ENCODE measurements around the gene CREM. TPM values are rescaled to one million over a fixed set of nuclear protein-coding genes. Genes with fewer than 3 reads are reported as not detected.

The CREM gene
- polyA plus RNA-seq, 1 of the 3 experiments (the other 2 are of a cell fraction): 41.4 TPM

GRCh38 chr10:35132727-35133126 is 6.1 kb downstream of the CREM start:
- 94% methylated on average over 2 of the region's 2 CpGs for WGBS (ENCODE audit: low lambda C conversion rate)
- ChIA-PET CTCF (interaction anchor here (0.9 to 1.9 kb wide), 3 partner anchors 12 to 85 kb away, joined by 3 to 7 read pairs (median 3); no protein-coding TSS in a partner anchor), POLR2A (no interaction called here)

DNA sequence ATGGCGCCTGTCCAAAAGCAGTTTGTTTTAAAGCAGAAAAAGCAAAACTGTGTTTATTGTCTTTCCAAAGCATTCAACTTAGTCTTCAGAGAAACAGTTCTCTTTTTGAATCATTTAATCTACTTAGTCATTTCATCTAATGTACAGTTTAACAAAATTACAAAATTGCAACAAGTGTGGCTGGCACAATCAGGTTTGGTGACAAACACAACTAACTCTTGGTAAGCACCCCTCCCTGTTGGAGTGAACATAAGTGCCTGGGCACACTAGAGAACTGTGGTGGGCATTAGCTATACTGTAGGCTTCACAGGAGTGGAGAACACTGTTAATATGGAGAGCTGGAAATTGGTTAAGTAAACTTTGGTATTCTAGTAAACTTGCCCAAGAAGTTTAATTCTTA is 6.9 kb downstream of the CREM start:
- 0 out of 2 replicates have a peak, but pooled peaks cover 3% of the 10 kb centered on the region for H3K9me2 ChIP-seq
- H3K4me1 ChIP-seq (ENCODE audit: control insufficient read depth in 1 of 2, insufficient read depth in 2 of 2, low read depth in 1 of 2, low read length in 1 of 2): peaks cover 0 to 17% of the 10 kb centered on the region in 2 experiments; a peak in 2 of 4 replicates
- no peak overlapping the region for H3K4me3 ChIP-seq (ENCODE audit: low read depth in 2 of 2, low read length in 1 of 2)
- H3K36me3 ChIP-seq (replicated peaks in 1 of 2; ENCODE audit: control insufficient read depth in 1 of 2, insufficient read depth in 2 of 2, low read length in 1 of 2): no peaks in the 10 kb centered on the region
- H3K27me3 ChIP-seq (ENCODE audit: insufficient read depth): no peaks in the 10 kb centered on the region
- H3F3A ChIP-seq (replicated peaks; ENCODE audit: insufficient read depth): peaks cover 10% of the 10 kb centered on the region
- no peak overlapping the region for H2AFZ ChIP-seq (ENCODE audit: low read depth)
- POLR2A ChIA-PET: no interaction called here
- H3K9me3 ChIP-seq: no peaks in the 10 kb centered on the region
- no peak overlapping the region for H3K4me2 ChIP-seq
- 95% methylated on average over 1 of the region's 1 CpG for WGBS (ENCODE audit: low lambda C conversion rate)
- H3K79me2 ChIP-seq (ENCODE audit: insufficient read depth): peaks cover 50% of the 10 kb centered on the region
- H4K20me1 ChIP-seq (ENCODE audit: insufficient read depth): no peaks in the 10 kb centered on the region
- H3K27ac ChIP-seq (ENCODE audit: low read depth in 2 of 2, low read length in 1 of 2): no peak overlapping the region
- CTCF ChIA-PET: interaction anchor here (1.9 kb wide), 1 partner anchor 13 kb away, joined by 7 read pairs; no protein-coding TSS in a partner anchor
- no peak for TF ChIP-seq EP300 (IDR thresholded peaks at IDR 0.05; ENCODE audit: borderline replicate concordance in 1 of 2, low read depth in 1 of 2, low read length in 1 of 2)
- no peak for TF ChIP-seq GATA2 (CRISPR knock-in tag; IDR thresholded peaks at IDR 0.05)
- TF ChIP-seq EZH2phosphoT487 (IDR thresholded peaks at IDR 0.05; ENCODE audit: borderline replicate concordance, low read depth): no peak
- TF ChIP-seq NFIC (IDR thresholded peaks at IDR 0.05; ENCODE audit: borderline replicate concordance): no peak
- no peak for TF ChIP-seq RXRA (IDR thresholded peaks at IDR 0.05; ENCODE audit: borderline replicate concordance, low read depth)
- TF ChIP-seq FOXJ3 (CRISPR knock-in tag; IDR thresholded peaks at IDR 0.05): no peak
- no peak for TF ChIP-seq TCF12 (IDR thresholded peaks at IDR 0.05)
- no peak for TF ChIP-seq CHD2 (IDR thresholded peaks at IDR 0.05; ENCODE audit: low read length, partially characterized antibody)
- TF ChIP-seq, protein P1, sequence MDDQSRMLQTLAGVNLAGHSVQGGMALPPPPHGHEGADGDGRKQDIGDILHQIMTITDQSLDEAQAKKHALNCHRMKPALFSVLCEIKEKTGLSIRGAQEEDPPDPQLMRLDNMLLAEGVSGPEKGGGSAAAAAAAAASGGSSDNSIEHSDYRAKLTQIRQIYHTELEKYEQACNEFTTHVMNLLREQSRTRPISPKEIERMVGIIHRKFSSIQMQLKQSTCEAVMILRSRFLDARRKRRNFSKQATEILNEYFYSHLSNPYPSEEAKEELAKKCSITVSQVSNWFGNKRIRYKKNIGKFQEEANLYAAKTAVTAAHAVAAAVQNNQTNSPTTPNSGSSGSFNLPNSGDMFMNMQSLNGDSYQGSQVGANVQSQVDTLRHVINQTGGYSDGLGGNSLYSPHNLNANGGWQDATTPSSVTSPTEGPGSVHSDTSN (IDR thresholded peaks at IDR 0.05): no peak
- TF ChIP-seq, protein P2, sequence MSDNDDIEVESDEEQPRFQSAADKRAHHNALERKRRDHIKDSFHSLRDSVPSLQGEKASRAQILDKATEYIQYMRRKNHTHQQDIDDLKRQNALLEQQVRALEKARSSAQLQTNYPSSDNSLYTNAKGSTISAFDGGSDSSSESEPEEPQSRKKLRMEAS (IDR thresholded peaks at IDR 0.05; ENCODE audit: low read depth): no peak
- no peak for TF ChIP-seq SIN3A (IDR thresholded peaks at IDR 0.05; ENCODE audit: borderline replicate concordance, low read depth, low read length)
- TF ChIP-seq POLR2AphosphoS5 (IDR thresholded peaks at IDR 0.05; ENCODE audit: low read depth, low read length): no peak
- TF ChIP-seq, protein P3, sequence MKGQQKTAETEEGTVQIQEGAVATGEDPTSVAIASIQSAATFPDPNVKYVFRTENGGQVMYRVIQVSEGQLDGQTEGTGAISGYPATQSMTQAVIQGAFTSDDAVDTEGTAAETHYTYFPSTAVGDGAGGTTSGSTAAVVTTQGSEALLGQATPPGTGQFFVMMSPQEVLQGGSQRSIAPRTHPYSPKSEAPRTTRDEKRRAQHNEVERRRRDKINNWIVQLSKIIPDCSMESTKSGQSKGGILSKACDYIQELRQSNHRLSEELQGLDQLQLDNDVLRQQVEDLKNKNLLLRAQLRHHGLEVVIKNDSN (IDR thresholded peaks at IDR 0.05; ENCODE audit: borderline replicate concordance, low read depth): no peak
- no peak for TF ChIP-seq ELF1 (IDR thresholded peaks at IDR 0.05)
- TF ChIP-seq NRF1 (IDR thresholded peaks at IDR 0.05; ENCODE audit: low read depth, low read length): no peak
- no peak for TF ChIP-seq YY1 (IDR thresholded peaks at IDR 0.05; ENCODE audit: low read depth)
- no peak for TF ChIP-seq RAD21 (IDR thresholded peaks at IDR 0.05; ENCODE audit: low read length)
- TF ChIP-seq RCOR1 (IDR thresholded peaks at IDR 0.05; ENCODE audit: low read length): no peak
- TF ChIP-seq FOXM1 (IDR thresholded peaks at IDR 0.05; ENCODE audit: low read depth): no peak
- no peak for TF ChIP-seq SMC3 (IDR thresholded peaks at IDR 0.05; ENCODE audit: low read depth, low read length)
- no peak overlapping the region for H3K9ac ChIP-seq
- DNase-seq: no peak

More at GRCh38 chr10:35132727-35133126, 6.1 kb downstream of the CREM start:
- H3K9me2 ChIP-seq: no peaks in the 10 kb centered on the region
- no peak for DNase-seq
- no peak overlapping the region for H3K4me2 ChIP-seq
- H3K36me3 ChIP-seq (replicated peaks in 1 of 2; ENCODE audit: control insufficient read depth in 1 of 2, insufficient read depth in 2 of 2, low read length in 1 of 2): no peaks in the 10 kb centered on the region
- peaks cover 12% of the 10 kb centered on the region for H3F3A ChIP-seq (replicated peaks; ENCODE audit: insufficient read depth)
- H2AFZ ChIP-seq (ENCODE audit: low read depth): no peak overlapping the region
- H3K27ac ChIP-seq (ENCODE audit: low read depth in 2 of 2, low read length in 1 of 2): no peak overlapping the region
- no peaks in the 10 kb centered on the region for H4K20me1 ChIP-seq (ENCODE audit: insufficient read depth)
- no peak overlapping the region for H3K9ac ChIP-seq
- TF ChIP-seq GABPA (IDR thresholded peaks at IDR 0.05; ENCODE audit: low read depth) (no peak), RXRA (IDR thresholded peaks at IDR 0.05; ENCODE audit: borderline replicate concordance, low read depth) (no peak), SIN3A (IDR thresholded peaks at IDR 0.05; ENCODE audit: borderline replicate concordance, low read depth, low read length) (no peak)
- TF ChIP-seq, protein P2 (IDR thresholded peaks at IDR 0.05; ENCODE audit: low read depth): no peak
- TF ChIP-seq, protein P3 (IDR thresholded peaks at IDR 0.05; ENCODE audit: borderline replicate concordance, low read depth): no peak
- no peaks in the 10 kb centered on the region for H3K9me3 ChIP-seq
- peaks cover 54% of the 10 kb centered on the region for H3K79me2 ChIP-seq (ENCODE audit: insufficient read depth)
- H3K27me3 ChIP-seq (ENCODE audit: insufficient read depth): no peaks in the 10 kb centered on the region
- no peak overlapping the region for H3K4me3 ChIP-seq (ENCODE audit: low read depth in 2 of 2, low read length in 1 of 2)
- peaks cover 0 to 18% of the 10 kb centered on the region in 2 experiments; a peak in 2 of 4 replicates for H3K4me1 ChIP-seq (ENCODE audit: control insufficient read depth in 1 of 2, insufficient read depth in 2 of 2, low read depth in 1 of 2, low read length in 1 of 2)
